ENCODE data around the gene FGD3. TPM values are rescaled to one million over a fixed set of nuclear protein-coding genes. Genes with fewer than 3 reads are reported as not detected.

The FGD3 gene
- total RNA-seq, 4 donors from 2014 or later = 4.3 to 5.1 (median 4.9) TPM

DNA sequence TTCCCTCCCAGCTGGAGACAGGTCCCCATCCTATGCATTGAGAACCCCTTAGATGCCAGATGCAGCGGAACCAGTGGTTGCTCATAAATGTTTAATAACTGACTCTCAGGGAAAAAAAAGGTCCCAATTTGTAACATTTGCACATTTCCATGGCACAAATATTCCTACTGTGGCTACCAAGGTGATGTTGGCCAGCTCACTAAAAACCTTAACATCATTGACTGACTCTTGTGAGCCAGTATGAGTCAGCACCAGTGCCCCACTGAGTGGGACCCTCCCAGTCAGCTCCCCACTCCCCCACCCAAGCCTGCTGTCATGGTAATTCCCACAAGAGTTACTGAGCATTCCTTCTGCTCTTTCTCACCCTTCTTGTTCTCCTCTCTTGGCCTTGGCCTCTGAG is 26.9 kb upstream of the FGD3 start:
- Histone ChIP-seq H3K27ac (replicated peaks in 1 of 4) (no peak overlapping the region), H3K4me1 (no peaks in the 10 kb centered on the region), H3K4me3 (no peak overlapping the region), H3K27me3 (no peaks in the 10 kb centered on the region), H3K36me3 (no peaks in the 10 kb centered on the region), H3K9me3 (no peaks in the 10 kb centered on the region)
- intact Hi-C loops (cut with DNase I) = no loop called here
- TF ChIP-seq EP300 (IDR thresholded peaks at IDR 0.05) (no peak), POLR2AphosphoS5 (IDR thresholded peaks at IDR 0.05) (no peak), POLR2A (IDR thresholded peaks at IDR 0.05; ENCODE audit: low read depth) (no peak)
- TF ChIP-seq, protein P1, sequence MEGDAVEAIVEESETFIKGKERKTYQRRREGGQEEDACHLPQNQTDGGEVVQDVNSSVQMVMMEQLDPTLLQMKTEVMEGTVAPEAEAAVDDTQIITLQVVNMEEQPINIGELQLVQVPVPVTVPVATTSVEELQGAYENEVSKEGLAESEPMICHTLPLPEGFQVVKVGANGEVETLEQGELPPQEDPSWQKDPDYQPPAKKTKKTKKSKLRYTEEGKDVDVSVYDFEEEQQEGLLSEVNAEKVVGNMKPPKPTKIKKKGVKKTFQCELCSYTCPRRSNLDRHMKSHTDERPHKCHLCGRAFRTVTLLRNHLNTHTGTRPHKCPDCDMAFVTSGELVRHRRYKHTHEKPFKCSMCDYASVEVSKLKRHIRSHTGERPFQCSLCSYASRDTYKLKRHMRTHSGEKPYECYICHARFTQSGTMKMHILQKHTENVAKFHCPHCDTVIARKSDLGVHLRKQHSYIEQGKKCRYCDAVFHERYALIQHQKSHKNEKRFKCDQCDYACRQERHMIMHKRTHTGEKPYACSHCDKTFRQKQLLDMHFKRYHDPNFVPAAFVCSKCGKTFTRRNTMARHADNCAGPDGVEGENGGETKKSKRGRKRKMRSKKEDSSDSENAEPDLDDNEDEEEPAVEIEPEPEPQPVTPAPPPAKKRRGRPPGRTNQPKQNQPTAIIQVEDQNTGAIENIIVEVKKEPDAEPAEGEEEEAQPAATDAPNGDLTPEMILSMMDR (IDR thresholded peaks at IDR 0.05) = no peak
- DNase-seq (ENCODE audit: extremely low spot score) = no peak
- 100% methylated on average over 1 of the region's 1 CpG for WGBS

DNA sequence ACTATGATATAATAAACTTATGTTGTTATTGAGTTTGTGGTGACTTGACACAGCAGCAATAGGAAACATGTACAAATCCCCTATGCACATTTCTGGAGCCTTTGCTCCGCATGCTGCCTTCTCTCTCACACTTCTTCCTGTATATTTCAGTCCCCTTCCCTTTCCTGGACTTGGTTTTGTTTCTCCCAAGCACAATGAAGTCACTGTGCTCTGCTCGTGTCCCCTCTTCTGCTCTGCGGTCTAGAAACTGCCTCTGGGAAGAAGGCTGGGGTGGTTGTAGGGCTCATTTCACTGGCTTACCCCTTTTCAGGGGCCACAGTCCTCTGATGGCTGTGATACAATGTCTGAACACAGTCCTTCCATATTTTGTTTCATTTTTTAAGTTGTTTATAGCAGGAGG is 15.7 kb upstream of the FGD3 start:
- WGBS = 66% methylated on average over 3 of the region's 3 CpGs
- Histone ChIP-seq H3K4me1 (no peaks in the 10 kb centered on the region), H3K27ac (replicated peaks in 1 of 4) (no peak overlapping the region), H3K27me3 (peaks cover 0 to 14% (median 2%) of the 10 kb centered on the region in 4 donors), H3K4me3 (no peak overlapping the region), H3K9me3 (no peaks in the 10 kb centered on the region), H3K36me3 (no peaks in the 10 kb centered on the region)
- intact Hi-C loops (cut with DNase I) = no loop called here
- TF ChIP-seq POLR2A (IDR thresholded peaks at IDR 0.05; ENCODE audit: low read depth) (no peak), POLR2AphosphoS5 (IDR thresholded peaks at IDR 0.05) (no peak), EP300 (IDR thresholded peaks at IDR 0.05) (no peak)
- TF ChIP-seq, protein P1 (IDR thresholded peaks at IDR 0.05) = no peak
- no peak for DNase-seq (ENCODE audit: extremely low spot score)

- H3K4me1 ChIP-seq = no peaks in the 10 kb centered on the region
- no peaks in the 10 kb centered on the region for H3K9me3 ChIP-seq
- no peak overlapping the region for H3K27ac ChIP-seq (replicated peaks in 1 of 4)
- H3K4me3 ChIP-seq = no peak overlapping the region
- WGBS = 81% methylated on average over 1 of the region's 1 CpG
- DNase-seq (ENCODE audit: extremely low spot score) = no peak
- intact Hi-C loops (cut with DNase I) = no loop called here
- no peaks in the 10 kb centered on the region for H3K36me3 ChIP-seq
- peaks cover 0 to 15% (median 2%) of the 10 kb centered on the region in 4 donors for H3K27me3 ChIP-seq
- TF ChIP-seq, protein P1 (IDR thresholded peaks at IDR 0.05) = no peak
- no peak for TF ChIP-seq POLR2AphosphoS5 (IDR thresholded peaks at IDR 0.05)
- TF ChIP-seq POLR2A (IDR thresholded peaks at IDR 0.05; ENCODE audit: low read depth) = no peak
- no peak for TF ChIP-seq EP300 (IDR thresholded peaks at IDR 0.05)
Observed at GRCh38 chr9:92934321-92934720, 13.0 kb upstream of the FGD3 start.

- WGBS = 33% methylated on average over 1 of the region's 1 CpG
- H3K4me3 ChIP-seq = no peak overlapping the region
- H3K4me1 ChIP-seq = no peaks in the 10 kb centered on the region
- H3K27ac ChIP-seq (replicated peaks in 1 of 4) = no peak overlapping the region
- DNase-seq (ENCODE audit: extremely low spot score) = no peak
- no peak for TF ChIP-seq EP300 (IDR thresholded peaks at IDR 0.05)
- intact Hi-C loops (cut with DNase I) = no loop called here
- no peaks in the 10 kb centered on the region for H3K9me3 ChIP-seq
- H3K27me3 ChIP-seq = peaks cover 0 to 20% (median 0%) of the 10 kb centered on the region in 4 donors
- no peaks in the 10 kb centered on the region for H3K36me3 ChIP-seq
Observed at GRCh38 chr9:92938025-92938424, 9.3 kb upstream of the FGD3 start.

GRCh38 chr9:92941861-92942260 is 5.5 kb upstream of the FGD3 start:
- H3K9me3 ChIP-seq = no peaks in the 10 kb centered on the region
- peaks cover 0 to 1% (median under 1%) of the 10 kb centered on the region in 4 donors for H3K4me1 ChIP-seq
- TF ChIP-seq EP300 (IDR thresholded peaks at IDR 0.05) (no peak), POLR2A (IDR thresholded peaks at IDR 0.05; ENCODE audit: low read depth) (no peak), POLR2AphosphoS5 (IDR thresholded peaks at IDR 0.05) (no peak)
- TF ChIP-seq, protein P1 (IDR thresholded peaks at IDR 0.05) = no peak
- no peaks in the 10 kb centered on the region for H3K36me3 ChIP-seq
- no peak overlapping the region for H3K27ac ChIP-seq (replicated peaks in 1 of 4)
- no peak overlapping the region for H3K4me3 ChIP-seq
- WGBS = 70% methylated on average over 5 of the region's 5 CpGs
- intact Hi-C loops (cut with DNase I) = no loop called here
- DNase-seq (ENCODE audit: extremely low spot score) = no peak
- peaks cover 0 to 14% (median 0%) of the 10 kb centered on the region in 4 donors for H3K27me3 ChIP-seq

All from esophagus muscularis mucosa (tissue), 4 donors.